ENCODE results near the gene S1PR1.
"Not testable (repeated sequence)": the region's sequence is repeated elsewhere in the genome, so short reads cannot be mapped to it uniquely, and the experiment has no call there.

S1PR1 gene

DNA sequence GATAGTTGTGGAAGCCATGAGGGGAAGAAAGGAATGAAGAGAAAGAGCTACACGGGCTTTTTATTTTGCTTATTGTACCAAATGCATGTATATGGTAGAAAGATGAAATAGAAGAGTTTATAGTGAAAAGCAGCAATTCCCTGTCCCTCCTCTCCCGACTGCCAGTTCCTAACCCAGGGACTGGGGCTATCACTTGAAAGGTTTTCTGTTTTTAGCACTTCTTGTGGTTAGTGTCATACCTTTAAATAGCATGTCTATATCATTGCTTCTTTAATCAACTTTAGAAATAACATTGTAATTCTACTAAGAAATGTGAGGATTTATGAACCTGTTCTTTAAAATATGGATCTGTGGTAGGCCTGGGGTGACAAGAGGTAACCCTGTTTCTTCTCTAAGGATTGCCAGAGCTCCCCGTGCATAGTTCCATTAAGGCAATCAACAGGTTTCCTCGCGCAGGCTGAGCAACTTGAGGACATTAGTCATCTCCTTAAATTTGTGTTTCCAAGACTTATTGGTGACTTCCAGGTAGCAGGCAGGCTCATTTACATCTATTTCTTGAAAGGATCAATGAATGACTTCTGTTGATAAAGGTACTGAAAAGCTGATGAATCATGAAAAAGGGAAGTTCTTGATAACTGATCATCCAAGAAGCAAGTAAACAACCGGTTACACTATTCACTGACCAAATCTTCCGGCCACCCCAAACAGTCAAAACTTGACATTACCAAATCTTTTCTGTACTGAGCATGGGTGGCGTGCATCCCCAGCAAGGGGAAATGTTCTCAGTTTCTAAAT is 37.8 kb upstream of the S1PR1 start:
- H3K4me1 ChIP-seq, result peaks cover 6 to 15% (median 11%) of the 10 kb centered on the region in 10 experiments
- H3K27ac ChIP-seq, result peak overlapping the region in 2 of 11 experiments; percentile 9 to 24; a peak in 2 of 22 replicates
- no peaks in the 10 kb centered on the region for H3K36me3 ChIP-seq
- H3K4me3 ChIP-seq, result no peak overlapping the region
- no peaks in the 10 kb centered on the region for H4K20me1 ChIP-seq
- H3K27me3 ChIP-seq, result no peaks in the 10 kb centered on the region
- no peak for TF ChIP-seq Cebpa-rat (IDR thresholded peaks at IDR 0.05)
- no peaks in the 10 kb centered on the region for H3K9me3 ChIP-seq (replicated peaks in 1 of 11)
- peak overlapping the region; percentile 8 to 60 (median 51) for H3K4me2 ChIP-seq
- H3K9ac ChIP-seq, result no peak overlapping the region

DNA sequence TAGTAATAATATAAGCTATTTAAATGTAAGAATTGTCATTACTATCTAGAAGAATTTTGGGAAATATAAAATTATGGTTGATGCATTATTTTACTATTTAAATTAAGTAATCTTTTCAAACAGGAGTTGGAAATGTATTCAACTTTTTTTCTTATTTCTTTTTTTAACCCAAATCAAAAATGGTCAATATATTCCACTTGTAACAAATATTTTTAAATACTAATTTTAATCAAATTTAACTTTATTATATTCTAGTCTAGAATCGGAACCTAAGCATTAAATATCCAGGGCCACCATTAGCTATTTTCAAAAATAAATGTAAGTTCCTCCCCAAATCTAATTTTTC is 37.2 kb upstream of the S1PR1 start:
- Histone ChIP-seq H3K9me3 (replicated peaks in 1 of 11) (no peaks in the 10 kb centered on the region), H4K20me1 (no peaks in the 10 kb centered on the region), H3K27me3 (no peaks in the 10 kb centered on the region), H3K36me3 (no peaks in the 10 kb centered on the region), H3K27ac (peak overlapping the region in 2 of 11 experiments; percentile 39 to 44; a peak in 2 of 22 replicates), H3K4me3 (no peak overlapping the region), H3K9ac (no peak overlapping the region), H3K4me1 (peaks cover 6 to 15% (median 11%) of the 10 kb centered on the region in 10 experiments), H3K4me2 (peak overlapping the region in 8 of 11 experiments; percentile 44 to 60 (median 52); a peak in 10 of 22 replicates)
- no peak for TF ChIP-seq Cebpa-rat (IDR thresholded peaks at IDR 0.05)

DNA sequence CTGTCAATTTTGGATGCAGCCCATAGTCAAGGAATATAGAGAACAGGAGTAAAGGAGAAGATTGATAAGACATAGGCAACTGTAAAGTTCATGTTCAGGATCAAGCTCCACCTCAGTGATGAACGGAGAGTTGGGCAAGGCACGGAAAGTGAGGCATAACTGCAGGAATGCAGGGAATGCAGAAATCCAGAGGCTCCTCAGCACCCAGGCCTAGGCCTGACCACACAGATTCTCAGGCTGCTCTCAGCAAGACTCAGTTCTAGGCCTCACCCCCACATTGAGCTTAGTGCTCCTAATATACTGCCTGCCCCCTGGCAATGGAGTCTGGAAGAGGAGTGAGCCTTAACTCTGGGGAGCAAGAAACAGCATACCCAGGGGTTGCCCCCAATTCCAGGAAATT is 36.3 kb upstream of the S1PR1 start:
- no peak overlapping the region; a peak in 1 of 22 replicates for H3K27ac ChIP-seq
- no peak for TF ChIP-seq Cebpa-rat (IDR thresholded peaks at IDR 0.05)
- H3K4me2 ChIP-seq, result peak overlapping the region in 1 of 11 experiments; percentile 8; a peak in 1 of 22 replicates
- H3K27me3 ChIP-seq, result no peaks in the 10 kb centered on the region
- no peaks in the 10 kb centered on the region for H3K9me3 ChIP-seq (replicated peaks in 1 of 11)
- no peaks in the 10 kb centered on the region for H4K20me1 ChIP-seq
- peaks cover 6 to 15% (median 11%) of the 10 kb centered on the region in 10 experiments for H3K4me1 ChIP-seq
- H3K9ac ChIP-seq, result no peak overlapping the region
- H3K36me3 ChIP-seq, result no peaks in the 10 kb centered on the region
- no peak overlapping the region for H3K4me3 ChIP-seq

DNA sequence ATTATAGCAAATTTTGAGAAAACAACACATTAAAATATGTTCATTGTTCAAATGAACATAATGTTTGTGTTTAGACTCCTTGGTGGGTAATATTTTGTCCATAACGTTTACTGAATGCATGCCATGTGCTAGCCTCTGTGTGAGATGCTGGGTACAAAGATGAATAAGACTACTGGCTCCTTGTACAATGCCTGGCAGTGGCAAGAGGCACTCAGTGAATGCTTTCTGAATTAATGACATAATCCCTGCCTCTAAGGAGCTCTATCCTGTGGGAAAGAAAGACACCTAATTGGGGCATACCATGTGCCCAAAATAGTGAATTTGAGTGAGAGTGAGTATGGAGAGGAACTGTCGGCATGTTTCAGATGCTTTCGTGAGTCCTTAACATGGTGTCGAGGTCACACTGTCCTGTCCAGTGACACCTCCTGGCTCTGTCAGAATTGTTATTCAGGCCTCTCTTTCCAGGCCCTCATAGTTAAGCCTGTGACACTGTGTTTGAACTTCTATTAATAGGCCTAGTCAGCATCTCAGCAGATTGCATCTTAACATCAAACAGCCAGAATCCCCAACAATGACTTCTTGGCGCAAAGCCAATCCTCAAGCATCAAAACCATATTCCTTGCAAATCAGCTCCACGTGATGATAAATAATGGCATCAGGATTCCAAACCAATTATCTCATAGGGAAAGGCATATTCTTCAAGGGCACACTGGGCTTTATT is 32.8 kb upstream of the S1PR1 start:
- H3K27me3 ChIP-seq, result no peaks in the 10 kb centered on the region
- H3K27ac ChIP-seq, result no peak overlapping the region
- no peak for TF ChIP-seq Cebpa-rat (IDR thresholded peaks at IDR 0.05)
- H3K4me3 ChIP-seq, result no peak overlapping the region
- no peak overlapping the region for H3K9ac ChIP-seq
- H3K4me2 ChIP-seq, result no peak overlapping the region
- no peaks in the 10 kb centered on the region for H4K20me1 ChIP-seq
- no peaks in the 10 kb centered on the region for H3K9me3 ChIP-seq (replicated peaks in 1 of 11)
- no peaks in the 10 kb centered on the region for H3K36me3 ChIP-seq
- peaks cover 3 to 11% (median 5%) of the 10 kb centered on the region in 10 experiments for H3K4me1 ChIP-seq

DNA sequence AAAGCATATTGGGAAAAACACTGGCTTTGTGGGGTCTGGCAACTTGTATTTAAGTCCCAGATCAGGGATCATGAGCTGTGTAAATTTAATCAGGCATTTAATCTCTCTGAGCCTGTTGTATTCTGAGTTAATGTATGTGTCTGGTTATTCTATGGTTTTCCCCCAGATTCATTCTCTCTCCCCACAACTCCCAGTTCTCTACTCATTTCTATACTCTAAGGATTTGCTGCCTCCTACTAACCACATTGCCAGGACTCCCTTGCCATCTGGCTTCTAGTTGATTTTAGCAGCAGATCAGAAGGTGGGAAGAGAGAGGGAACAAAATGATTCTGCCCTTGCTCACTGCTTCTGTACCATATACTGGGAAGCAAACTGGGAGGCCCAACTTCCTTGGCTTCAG is 31.4 kb upstream of the S1PR1 start:
- Histone ChIP-seq H3K27me3 (no peaks in the 10 kb centered on the region), H3K36me3 (no peaks in the 10 kb centered on the region), H3K9ac (no peak overlapping the region), H3K4me2 (no peak overlapping the region), H3K4me3 (no peak overlapping the region), H3K27ac (no peak overlapping the region), H4K20me1 (no peaks in the 10 kb centered on the region), H3K4me1 (0 out of 20 replicates have a peak, but pooled peaks cover 0 to 1% (median 0%) of the 10 kb centered on the region in 10 experiments), H3K9me3 (replicated peaks in 1 of 11) (no peaks in the 10 kb centered on the region)
- TF ChIP-seq Cebpa-rat (IDR thresholded peaks at IDR 0.05), result no peak

DNA sequence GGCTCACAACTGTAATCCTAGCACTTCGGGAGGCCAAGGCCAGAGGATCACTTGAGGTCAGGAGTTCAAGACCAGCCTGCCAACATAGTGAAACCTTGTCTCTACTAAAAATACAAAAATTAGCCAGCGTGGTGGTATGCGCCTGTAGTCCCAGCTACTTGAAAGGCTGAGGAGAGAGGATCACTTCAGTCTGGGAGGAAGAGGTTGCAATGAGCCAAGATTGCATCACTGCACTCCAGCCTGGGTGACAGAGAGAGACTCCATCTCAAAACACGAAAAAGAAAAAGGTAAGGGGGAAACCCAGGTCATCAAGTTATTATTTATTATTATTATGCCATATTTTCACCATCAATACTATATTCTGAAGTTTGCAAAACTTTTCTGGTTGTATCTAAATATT is 30.7 kb upstream of the S1PR1 start:
- H3K4me1 ChIP-seq; H3K9ac ChIP-seq; H3K27me3 ChIP-seq; H3K4me2 ChIP-seq; H3K4me3 ChIP-seq; H4K20me1 ChIP-seq; H3K36me3 ChIP-seq; H3K9me3 ChIP-seq (replicated peaks in 1 of 11); H3K27ac ChIP-seq: not testable (repeated sequence)

DNA sequence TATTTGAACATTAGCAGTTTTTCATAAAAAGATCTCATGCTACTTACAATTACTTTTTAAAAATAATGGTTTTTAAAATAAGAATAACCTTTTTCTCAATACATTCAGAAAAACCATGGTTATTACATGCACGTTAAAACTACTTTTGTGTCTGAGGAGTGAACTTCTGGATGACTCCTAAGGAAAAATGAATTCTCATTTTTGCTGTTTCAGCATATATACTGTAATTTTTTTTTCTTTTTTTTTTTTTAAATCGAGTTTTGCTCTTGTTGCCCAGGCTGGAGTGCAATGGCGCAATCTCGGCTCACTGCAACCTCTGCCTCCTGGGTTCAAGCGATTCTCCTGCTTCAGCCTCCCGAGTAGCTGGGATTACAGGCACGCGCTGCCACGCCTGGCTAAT is 29.5 kb upstream of the S1PR1 start:
- not testable (repeated sequence) for H3K36me3 ChIP-seq; H3K4me3 ChIP-seq; H3K9me3 ChIP-seq (replicated peaks in 1 of 11); H3K9ac ChIP-seq; H4K20me1 ChIP-seq; H3K4me2 ChIP-seq; H3K27ac ChIP-seq; H3K27me3 ChIP-seq; H3K4me1 ChIP-seq

- Histone ChIP-seq H3K9ac (no peak overlapping the region), H3K9me3 (replicated peaks in 1 of 11) (no peaks in the 10 kb centered on the region), H3K4me3 (no peak overlapping the region), H3K4me2 (no peak overlapping the region), H3K4me1 (no peaks in the 10 kb centered on the region), H3K27ac (no peak overlapping the region), H4K20me1 (no peaks in the 10 kb centered on the region), H3K36me3 (no peaks in the 10 kb centered on the region), H3K27me3 (no peaks in the 10 kb centered on the region)
- TF ChIP-seq Cebpa-rat (IDR thresholded peaks at IDR 0.05), result no peak
Measured at GRCh38 chr1:101207891-101208290, 28.9 kb upstream of the S1PR1 start.

DNA sequence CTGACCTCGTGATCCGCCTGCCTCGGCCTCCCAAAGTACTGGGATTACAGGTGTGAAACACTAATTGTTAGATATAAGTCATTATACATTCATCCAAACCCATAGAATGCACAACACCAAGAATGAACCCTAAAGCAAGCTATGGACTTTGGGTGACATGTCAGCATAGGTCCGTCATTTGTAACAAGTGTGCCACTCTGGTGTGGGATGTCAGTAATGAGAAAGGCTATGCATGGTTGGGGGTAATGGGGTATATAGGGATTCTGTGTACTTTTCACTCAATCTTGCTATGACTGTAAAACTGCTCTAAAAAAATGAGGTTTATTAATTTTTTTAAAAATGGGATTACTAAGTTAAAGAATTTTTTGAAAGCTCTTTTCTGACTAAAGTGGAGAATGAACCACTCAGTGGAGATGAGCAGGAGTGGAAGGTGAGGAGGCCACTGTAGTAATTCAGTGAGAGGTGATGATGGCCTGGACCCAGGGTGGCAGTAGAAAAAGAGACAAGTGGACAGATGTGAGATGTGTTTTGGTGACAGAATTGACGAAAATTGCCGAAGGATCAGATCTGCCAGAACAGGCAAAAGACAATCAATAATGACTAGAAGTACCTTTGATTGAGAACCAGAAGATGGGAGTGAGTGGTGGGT is 21.3 kb upstream of the S1PR1 start:
- no peak for TF ChIP-seq Cebpa-rat (IDR thresholded peaks at IDR 0.05)
- Histone ChIP-seq H3K9ac (no peak overlapping the region), H4K20me1 (no peaks in the 10 kb centered on the region), H3K9me3 (replicated peaks in 1 of 11) (no peaks in the 10 kb centered on the region), H3K4me3 (no peak overlapping the region), H3K27ac (no peak overlapping the region), H3K4me2 (no peak overlapping the region), H3K4me1 (no peaks in the 10 kb centered on the region; a peak in 1 of 20 replicates), H3K36me3 (no peaks in the 10 kb centered on the region), H3K27me3 (no peaks in the 10 kb centered on the region)
